Measurements from ENCODE around the gene DPP10.

DNA sequence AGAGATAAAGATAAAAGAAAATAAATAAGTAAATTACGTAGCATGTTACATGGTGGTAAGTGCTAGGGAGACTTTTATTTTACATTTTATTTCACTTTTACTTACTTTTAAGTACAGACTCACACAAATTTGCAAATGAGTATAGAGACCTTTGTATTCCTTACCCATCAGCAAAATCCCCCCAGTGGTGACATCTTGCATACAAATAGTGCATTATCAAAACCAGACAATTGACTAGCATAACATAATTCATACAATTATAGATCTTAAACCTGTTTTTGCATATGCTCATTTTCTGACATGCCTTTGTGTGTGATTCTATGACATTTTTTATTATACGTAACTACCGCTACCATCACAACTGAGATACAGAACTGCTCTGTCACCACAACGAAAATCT is 1099.4 kb downstream of the DPP10 start:
- TF ChIP-seq, protein P1, sequence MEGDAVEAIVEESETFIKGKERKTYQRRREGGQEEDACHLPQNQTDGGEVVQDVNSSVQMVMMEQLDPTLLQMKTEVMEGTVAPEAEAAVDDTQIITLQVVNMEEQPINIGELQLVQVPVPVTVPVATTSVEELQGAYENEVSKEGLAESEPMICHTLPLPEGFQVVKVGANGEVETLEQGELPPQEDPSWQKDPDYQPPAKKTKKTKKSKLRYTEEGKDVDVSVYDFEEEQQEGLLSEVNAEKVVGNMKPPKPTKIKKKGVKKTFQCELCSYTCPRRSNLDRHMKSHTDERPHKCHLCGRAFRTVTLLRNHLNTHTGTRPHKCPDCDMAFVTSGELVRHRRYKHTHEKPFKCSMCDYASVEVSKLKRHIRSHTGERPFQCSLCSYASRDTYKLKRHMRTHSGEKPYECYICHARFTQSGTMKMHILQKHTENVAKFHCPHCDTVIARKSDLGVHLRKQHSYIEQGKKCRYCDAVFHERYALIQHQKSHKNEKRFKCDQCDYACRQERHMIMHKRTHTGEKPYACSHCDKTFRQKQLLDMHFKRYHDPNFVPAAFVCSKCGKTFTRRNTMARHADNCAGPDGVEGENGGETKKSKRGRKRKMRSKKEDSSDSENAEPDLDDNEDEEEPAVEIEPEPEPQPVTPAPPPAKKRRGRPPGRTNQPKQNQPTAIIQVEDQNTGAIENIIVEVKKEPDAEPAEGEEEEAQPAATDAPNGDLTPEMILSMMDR (IDR thresholded peaks at IDR 0.05; ENCODE audit: insufficient read depth, low read depth, low read length): no peak
- TF ChIP-seq EZH2 (IDR thresholded peaks at IDR 0.05; ENCODE audit: insufficient read depth, low read length): no peak
